Vagina (tissue), 2 donors: ENCODE results near the gene OLFML2B. TPM values are rescaled to one million over a fixed set of nuclear protein-coding genes. Genes with fewer than 3 reads are reported as not detected.

ENCODE experiments used
- DNase-seq, 2 donors: peaks; one replicate each; pipeline ENCODE4 v3.0.0-alpha.2; 2017; ENCODE audit errors: extremely low spot score in 2 of 2
- H3K27ac ChIP-seq: fragments of 200-600 bp; sonication (generic); one replicate; pipeline ENCODE4 v1.5.1; 2019
- H3K27me3 ChIP-seq: fragments of 200-600 bp; sonication (generic); one replicate; pipeline ENCODE4 v1.5.1; 2019
- H3K36me3 ChIP-seq, 2 donors: fragments of 200-600 bp; sonication (generic); one replicate each; pipeline ENCODE4 v1.5.1; 2017 to 2019
- H3K4me1 ChIP-seq: fragments of 200-600 bp; sonication (generic); one replicate; pipeline ENCODE4 v1.5.1; 2019
- H3K4me3 ChIP-seq, 2 donors: fragments of 200-600 bp; sonication (generic); 1 replicate in 1 of 2; 2 replicates in 1 of 2; pipeline ENCODE4 v1.5.1; 2016 to 2019
- H3K9me3 ChIP-seq: fragments of 200-600 bp; sonication (generic); one replicate; pipeline ENCODE4 v1.5.1; 2019
- POLR2A ChIP-seq, 2 donors: fragments of 450-650 bp; IDR thresholded peaks; one replicate each; pipeline ENCODE4 v1.6.1; 2017; ENCODE audit warnings: antibody characterized with exemption in 2 of 2, mild to moderate bottlenecking in 2 of 2, moderate library complexity in 2 of 2
- POLR2AphosphoS5 ChIP-seq, 2 donors: sonication (generic); formaldehyde crosslinking; IDR thresholded peaks; one replicate each; pipeline ENCODE4 v1.9.0; 2017; ENCODE audit warnings: antibody characterized with exemption in 2 of 2, mild to moderate bottlenecking in 2 of 2, low read depth in 1 of 2; ENCODE audit not compliant: insufficient read depth in 1 of 2
- intact Hi-C: fragments of 100-400 bp; cut with DNase I; formaldehyde crosslinking; loops from one replicate; pipeline ENCODE4 v1.15.1; 2023
- total RNA-seq: library from RNA; depleted of rRNA; stranded (reverse); fragments of >200 nt; gene quantifications from one replicate; pipeline ENCODE4 v1.2.3, GENCODE V29; 2016
- TF ChIP-seq, protein P1 (sequence below), 3 experiments: fragments of 450-650 bp in 2 of 3; fragments of 200-600 bp in 1 of 3; sonication (generic) in 1 of 3; IDR thresholded peaks; one replicate each; pipeline ENCODE4 v1.5.1; 2017 to 2019; ENCODE audit warnings: antibody characterized with exemption in 3 of 3, mild to moderate bottlenecking in 2 of 3, moderate library complexity in 2 of 3

OLFML2B gene
- total RNA-seq, 1 donor from 2014 or later = 12.8 TPM

- Histone ChIP-seq H3K27ac (peak overlapping the region; percentile 56), H3K4me1 (no peaks in the 10 kb centered on the region), H3K36me3 (no peaks in the 10 kb centered on the region), H3K27me3 (no peaks in the 10 kb centered on the region), H3K4me3 (peak overlapping the region; percentile 19 to 34), H3K9me3 (no peaks in the 10 kb centered on the region)
- intact Hi-C loops = no loop called here
- no peak for TF ChIP-seq POLR2AphosphoS5 (IDR thresholded peaks at IDR 0.05; ENCODE audit: insufficient read depth in 1 of 2, low read depth in 1 of 2)
- no peak for DNase-seq
These were observed 61.4 kb downstream of the OLFML2B start for GRCh38 chr1:161962091-161962887.

- Histone ChIP-seq H3K4me1 (peaks cover 12% of the 10 kb centered on the region), H3K27ac (no peak overlapping the region), H3K4me3 (no peak overlapping the region), H3K9me3 (no peaks in the 10 kb centered on the region), H3K27me3 (no peaks in the 10 kb centered on the region), H3K36me3 (no peaks in the 10 kb centered on the region)
- TF ChIP-seq, protein P1, sequence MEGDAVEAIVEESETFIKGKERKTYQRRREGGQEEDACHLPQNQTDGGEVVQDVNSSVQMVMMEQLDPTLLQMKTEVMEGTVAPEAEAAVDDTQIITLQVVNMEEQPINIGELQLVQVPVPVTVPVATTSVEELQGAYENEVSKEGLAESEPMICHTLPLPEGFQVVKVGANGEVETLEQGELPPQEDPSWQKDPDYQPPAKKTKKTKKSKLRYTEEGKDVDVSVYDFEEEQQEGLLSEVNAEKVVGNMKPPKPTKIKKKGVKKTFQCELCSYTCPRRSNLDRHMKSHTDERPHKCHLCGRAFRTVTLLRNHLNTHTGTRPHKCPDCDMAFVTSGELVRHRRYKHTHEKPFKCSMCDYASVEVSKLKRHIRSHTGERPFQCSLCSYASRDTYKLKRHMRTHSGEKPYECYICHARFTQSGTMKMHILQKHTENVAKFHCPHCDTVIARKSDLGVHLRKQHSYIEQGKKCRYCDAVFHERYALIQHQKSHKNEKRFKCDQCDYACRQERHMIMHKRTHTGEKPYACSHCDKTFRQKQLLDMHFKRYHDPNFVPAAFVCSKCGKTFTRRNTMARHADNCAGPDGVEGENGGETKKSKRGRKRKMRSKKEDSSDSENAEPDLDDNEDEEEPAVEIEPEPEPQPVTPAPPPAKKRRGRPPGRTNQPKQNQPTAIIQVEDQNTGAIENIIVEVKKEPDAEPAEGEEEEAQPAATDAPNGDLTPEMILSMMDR (IDR thresholded peaks at IDR 0.05) = no peak
- TF ChIP-seq POLR2A (IDR thresholded peaks at IDR 0.05) = no peak
- no peak for DNase-seq
- intact Hi-C loops = loop anchor here (10.0 kb wide), 1 partner anchor 66 kb away; the partner anchor contains the start of gene OLFML2B
These were observed 65.2 kb downstream of the OLFML2B start for GRCh38 chr1:161958425-161958824.

DNA sequence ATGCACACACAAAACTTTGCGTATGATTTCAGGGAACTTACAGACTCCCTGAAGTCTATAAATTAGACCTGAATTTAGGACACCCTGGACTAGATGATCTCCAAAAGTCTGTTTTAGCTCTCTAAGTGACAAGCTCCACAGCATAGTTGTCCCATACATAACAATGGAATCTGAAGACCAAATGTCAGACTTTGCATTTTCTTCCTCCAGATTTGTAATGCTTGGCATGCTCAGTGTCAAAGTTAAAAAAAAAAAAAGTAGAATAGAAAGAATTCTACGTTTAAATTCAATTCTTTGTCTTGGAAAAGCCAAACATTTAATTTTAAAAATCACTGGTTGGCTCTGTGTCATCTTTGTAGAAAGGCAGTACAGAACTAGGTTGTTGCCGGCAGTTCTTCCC is 66.7 kb downstream of the OLFML2B start:
- no peaks in the 10 kb centered on the region for H3K27me3 ChIP-seq

DNA sequence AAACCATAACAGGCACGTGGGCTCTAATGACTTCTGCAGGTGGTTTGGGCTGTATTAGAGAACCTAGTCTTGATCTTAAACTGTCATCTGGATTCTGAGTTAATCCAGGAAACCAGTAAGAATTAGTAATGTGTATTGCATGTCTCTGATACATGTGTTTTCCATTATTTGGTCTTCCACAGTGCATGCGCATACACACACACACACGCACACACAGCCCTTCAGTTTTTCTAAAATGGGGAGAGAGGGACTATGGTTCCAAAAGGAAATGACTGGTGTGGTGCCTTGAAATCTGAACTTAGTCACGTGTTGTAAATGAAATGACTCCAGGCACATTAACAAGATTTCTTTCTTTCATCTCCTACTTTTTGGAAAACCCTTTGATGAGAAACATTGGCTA is 67.6 kb downstream of the OLFML2B start:
- Histone ChIP-seq H3K9me3 (no peaks in the 10 kb centered on the region), H3K27ac (no peak overlapping the region), H3K4me3 (no peak overlapping the region), H3K27me3 (no peaks in the 10 kb centered on the region), H3K4me1 (peaks cover 12% of the 10 kb centered on the region), H3K36me3 (no peaks in the 10 kb centered on the region)
- no peak for DNase-seq
- intact Hi-C loops = loop anchor here (10.0 kb wide), 1 partner anchor 69 kb away; the partner anchor contains the start of gene OLFML2B
- no peak for TF ChIP-seq POLR2AphosphoS5 (IDR thresholded peaks at IDR 0.05; ENCODE audit: insufficient read depth in 1 of 2, low read depth in 1 of 2)
- no peak for TF ChIP-seq POLR2A (IDR thresholded peaks at IDR 0.05)

More for the DNA sequence above, 66.7 kb downstream of the OLFML2B start:
- TF ChIP-seq POLR2AphosphoS5 (IDR thresholded peaks at IDR 0.05; ENCODE audit: insufficient read depth in 1 of 2, low read depth in 1 of 2) (no peak), POLR2A (IDR thresholded peaks at IDR 0.05) (no peak)
- TF ChIP-seq, protein P1 (IDR thresholded peaks at IDR 0.05) = no peak
- H3K4me3 ChIP-seq = no peak overlapping the region
- no peak for DNase-seq
- intact Hi-C loops = loop anchor here (10.0 kb wide), 1 partner anchor 68 kb away; the partner anchor contains the start of gene OLFML2B
- H3K4me1 ChIP-seq = peaks cover 12% of the 10 kb centered on the region
- H3K36me3 ChIP-seq = no peaks in the 10 kb centered on the region
- no peaks in the 10 kb centered on the region for H3K9me3 ChIP-seq
- H3K27ac ChIP-seq = no peak overlapping the region

GRCh38 chr1:161955606-161956005 is 68.1 kb downstream of the OLFML2B start:
- no peak overlapping the region for H3K4me3 ChIP-seq
- H3K36me3 ChIP-seq = no peaks in the 10 kb centered on the region
- TF ChIP-seq POLR2AphosphoS5 (IDR thresholded peaks at IDR 0.05; ENCODE audit: insufficient read depth in 1 of 2, low read depth in 1 of 2) = no peak
- TF ChIP-seq, protein P1 (IDR thresholded peaks at IDR 0.05) = no peak
- H3K4me1 ChIP-seq = peaks cover 14% of the 10 kb centered on the region
- intact Hi-C loops = loop anchor here (10.0 kb wide), 1 partner anchor 69 kb away; the partner anchor contains the start of gene OLFML2B
- no peaks in the 10 kb centered on the region for H3K27me3 ChIP-seq
- no peak for DNase-seq
- no peak overlapping the region for H3K27ac ChIP-seq
- no peaks in the 10 kb centered on the region for H3K9me3 ChIP-seq

GRCh38 chr1:161954466-161954865 is 69.2 kb downstream of the OLFML2B start:
- intact Hi-C loops = loop anchor here (10.0 kb wide), 1 partner anchor 70 kb away; the partner anchor contains the start of gene OLFML2B
- Histone ChIP-seq H3K9me3 (no peaks in the 10 kb centered on the region), H3K4me1 (peaks cover 26% of the 10 kb centered on the region), H3K36me3 (no peaks in the 10 kb centered on the region), H3K27ac (no peak overlapping the region), H3K4me3 (no peak overlapping the region), H3K27me3 (no peaks in the 10 kb centered on the region)
- no peak for DNase-seq
- TF ChIP-seq, protein P1 (IDR thresholded peaks at IDR 0.05) = no peak
- no peak for TF ChIP-seq POLR2A (IDR thresholded peaks at IDR 0.05)
- no peak for TF ChIP-seq POLR2AphosphoS5 (IDR thresholded peaks at IDR 0.05; ENCODE audit: insufficient read depth in 1 of 2, low read depth in 1 of 2)
